Measurements from ENCODE around the gene HSDL1. TPM values are rescaled to one million over a fixed set of nuclear protein-coding genes. Genes with fewer than 3 reads are reported as not detected.

The HSDL1 gene
- total RNA-seq, 1 donor from 2014 or later, result 101 TPM

DNA sequence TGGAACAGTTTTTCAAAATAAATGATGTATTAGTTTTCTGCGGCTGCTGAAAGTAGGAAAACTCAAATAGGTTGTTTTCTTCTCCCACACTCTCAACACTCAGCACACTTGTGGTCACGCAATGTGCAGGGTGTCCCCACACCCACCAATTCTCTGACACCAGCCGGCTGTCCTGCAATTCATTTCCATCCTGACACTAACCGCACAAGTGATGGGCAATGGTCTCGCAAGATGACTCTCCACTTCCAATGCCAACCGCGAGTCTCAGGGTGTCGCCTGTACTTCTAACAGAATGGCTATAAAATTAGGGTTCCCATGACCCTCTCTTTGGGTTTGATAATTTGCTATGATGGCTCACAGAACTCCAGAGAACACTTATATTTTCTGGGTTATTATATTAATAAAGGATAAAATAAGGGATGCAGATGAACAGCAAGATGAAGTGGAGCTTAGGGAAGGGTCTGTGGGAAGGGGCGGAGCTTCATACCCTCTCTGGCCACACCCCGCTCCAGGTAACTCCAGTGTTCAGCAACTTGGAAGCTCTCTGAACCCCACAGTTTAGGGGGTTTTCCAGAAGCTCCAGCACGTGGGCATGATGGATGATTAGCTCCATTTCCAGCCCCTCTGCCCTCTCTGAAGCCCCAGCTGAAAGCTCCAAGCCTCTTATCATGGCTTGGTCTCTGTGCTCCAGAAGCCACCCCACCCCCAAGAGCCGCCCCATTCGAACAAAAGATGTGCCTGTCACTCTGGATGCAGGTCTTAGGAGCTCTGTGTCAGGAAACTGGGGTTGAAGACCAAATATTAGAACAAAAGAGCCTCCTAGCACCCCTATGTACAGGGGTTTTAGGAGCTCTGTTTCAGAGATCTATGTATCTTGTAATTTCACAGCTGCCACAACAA lies 22.1 kb upstream of the HSDL1 start:
- no peak for DNase-seq (ENCODE audit: low spot score)
- H3K36me3 ChIP-seq, result no peaks in the 10 kb centered on the region
- H2AFZ ChIP-seq (replicated peaks), result peak overlapping the region; percentile 82
- Mint-ChIP-seq H3K27ac (no peak overlapping the region), H3K9me3 (no peaks in the 10 kb centered on the region), H3K4me1 (peaks cover 3% of the 10 kb centered on the region), H3K36me3 (no peaks in the 10 kb centered on the region), H3K4me3 (no peak overlapping the region), H3K27me3 (ENCODE audit: insufficient read depth, low read depth) (peaks cover 4% of the 10 kb centered on the region)
- H3K27me3 ChIP-seq, result no peaks in the 10 kb centered on the region
- H3K4me1 ChIP-seq, result no peaks in the 10 kb centered on the region
- H3K4me3 ChIP-seq, result no peak overlapping the region
- no peaks in the 10 kb centered on the region for H3K79me2 ChIP-seq (ENCODE audit: low read depth)
- no peaks in the 10 kb centered on the region for H3F3A ChIP-seq (ENCODE audit: low read depth)
- H3K9me3 ChIP-seq (ENCODE audit: low read depth), result no peaks in the 10 kb centered on the region
- H3K4me2 ChIP-seq, result no peak overlapping the region
- H3K9ac ChIP-seq, result no peak overlapping the region
- H3K27ac ChIP-seq, result no peak overlapping the region
- no peaks in the 10 kb centered on the region for H4K20me1 ChIP-seq (ENCODE audit: low read depth)
- no peak for TF ChIP-seq EZH2phosphoT487 (IDR thresholded peaks at IDR 0.05)
- TF ChIP-seq EZH2 (IDR thresholded peaks at IDR 0.05), result no peak

DNA sequence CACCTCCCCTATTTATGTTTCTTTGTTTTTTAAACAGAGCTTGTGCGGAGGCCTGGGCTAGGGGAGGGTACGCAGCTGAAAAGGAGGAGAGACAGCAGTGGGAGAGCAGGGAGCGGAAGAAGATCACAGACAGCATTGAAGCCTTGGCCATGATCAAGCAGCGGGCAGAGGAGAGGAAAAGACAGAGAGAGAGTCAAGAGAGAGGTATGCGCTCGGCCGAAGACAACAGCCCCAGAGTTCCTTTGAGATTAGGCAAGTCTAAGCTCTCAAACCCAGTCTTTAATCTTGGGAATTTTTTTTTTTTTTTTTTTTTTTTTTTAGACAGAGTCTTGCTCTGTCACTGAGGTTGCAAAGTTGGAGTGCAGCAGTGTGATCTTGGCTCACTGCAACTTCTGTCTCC lies 20.8 kb upstream of the HSDL1 start:
- Histone ChIP-seq H3K4me1 (no peaks in the 10 kb centered on the region), H3K27me3 (no peaks in the 10 kb centered on the region), H3K4me2 (no peak overlapping the region), H3K79me2 (ENCODE audit: low read depth) (no peaks in the 10 kb centered on the region), H3K9ac (no peak overlapping the region), H2AFZ (replicated peaks) (no peak overlapping the region), H3K4me3 (no peak overlapping the region), H3K36me3 (no peaks in the 10 kb centered on the region), H3F3A (ENCODE audit: low read depth) (no peaks in the 10 kb centered on the region), H4K20me1 (ENCODE audit: low read depth) (no peaks in the 10 kb centered on the region), H3K9me3 (ENCODE audit: low read depth) (no peaks in the 10 kb centered on the region), H3K27ac (no peak overlapping the region)
- Mint-ChIP-seq H3K36me3 (no peaks in the 10 kb centered on the region), H3K27me3 (ENCODE audit: insufficient read depth, low read depth) (peaks cover 3% of the 10 kb centered on the region), H3K9me3 (no peaks in the 10 kb centered on the region), H3K4me3 (no peak overlapping the region), H3K4me1 (peaks cover 9% of the 10 kb centered on the region), H3K27ac (no peak overlapping the region)
- no peak for TF ChIP-seq EZH2phosphoT487 (IDR thresholded peaks at IDR 0.05)
- TF ChIP-seq, protein P1, sequence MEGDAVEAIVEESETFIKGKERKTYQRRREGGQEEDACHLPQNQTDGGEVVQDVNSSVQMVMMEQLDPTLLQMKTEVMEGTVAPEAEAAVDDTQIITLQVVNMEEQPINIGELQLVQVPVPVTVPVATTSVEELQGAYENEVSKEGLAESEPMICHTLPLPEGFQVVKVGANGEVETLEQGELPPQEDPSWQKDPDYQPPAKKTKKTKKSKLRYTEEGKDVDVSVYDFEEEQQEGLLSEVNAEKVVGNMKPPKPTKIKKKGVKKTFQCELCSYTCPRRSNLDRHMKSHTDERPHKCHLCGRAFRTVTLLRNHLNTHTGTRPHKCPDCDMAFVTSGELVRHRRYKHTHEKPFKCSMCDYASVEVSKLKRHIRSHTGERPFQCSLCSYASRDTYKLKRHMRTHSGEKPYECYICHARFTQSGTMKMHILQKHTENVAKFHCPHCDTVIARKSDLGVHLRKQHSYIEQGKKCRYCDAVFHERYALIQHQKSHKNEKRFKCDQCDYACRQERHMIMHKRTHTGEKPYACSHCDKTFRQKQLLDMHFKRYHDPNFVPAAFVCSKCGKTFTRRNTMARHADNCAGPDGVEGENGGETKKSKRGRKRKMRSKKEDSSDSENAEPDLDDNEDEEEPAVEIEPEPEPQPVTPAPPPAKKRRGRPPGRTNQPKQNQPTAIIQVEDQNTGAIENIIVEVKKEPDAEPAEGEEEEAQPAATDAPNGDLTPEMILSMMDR (IDR thresholded peaks at IDR 0.05), result no peak
- TF ChIP-seq EZH2 (IDR thresholded peaks at IDR 0.05), result no peak
- no peak for DNase-seq (ENCODE audit: low spot score)

DNA sequence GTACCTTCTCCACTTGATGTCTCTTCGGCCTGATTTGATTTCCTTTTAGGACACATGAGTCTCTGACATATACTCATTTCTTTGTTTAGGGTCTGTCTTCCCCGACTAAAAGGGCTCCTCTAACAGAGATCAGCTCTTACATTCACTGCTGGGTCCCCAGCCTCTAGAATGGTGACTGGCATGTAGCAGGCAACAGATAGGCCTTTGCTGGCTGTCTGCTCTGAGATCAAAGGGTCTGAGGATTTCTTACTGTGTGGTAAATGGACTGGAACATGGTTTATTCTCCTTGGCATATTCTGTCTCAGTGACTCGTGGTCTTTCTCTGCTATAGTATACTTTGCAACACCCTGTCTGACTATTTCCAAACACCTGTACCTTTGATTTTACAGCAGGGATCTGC lies 16.8 kb upstream of the HSDL1 start:
- Mint-ChIP-seq H3K27ac (peak overlapping the region; percentile 17), H3K9me3 (no peaks in the 10 kb centered on the region), H3K27me3 (ENCODE audit: insufficient read depth, low read depth) (peaks cover 3% of the 10 kb centered on the region)

More for the DNA sequence above, 16.8 kb upstream of the HSDL1 start:
- TF ChIP-seq, protein P1 (IDR thresholded peaks at IDR 0.05), result no peak
- TF ChIP-seq EZH2phosphoT487 (IDR thresholded peaks at IDR 0.05) (no peak), EZH2 (IDR thresholded peaks at IDR 0.05) (no peak)
- H3K36me3 Mint-ChIP-seq, result no peaks in the 10 kb centered on the region
- no peaks in the 10 kb centered on the region for H3K27me3 ChIP-seq
- no peaks in the 10 kb centered on the region for H3K9me3 ChIP-seq (ENCODE audit: low read depth)
- peaks cover 11% of the 10 kb centered on the region for H3K4me1 Mint-ChIP-seq
- no peak overlapping the region for H3K4me2 ChIP-seq
- H3K4me1 ChIP-seq, result no peaks in the 10 kb centered on the region
- no peak overlapping the region for H2AFZ ChIP-seq (replicated peaks)
- H3K79me2 ChIP-seq (ENCODE audit: low read depth), result no peaks in the 10 kb centered on the region
- DNase-seq (ENCODE audit: low spot score), result no peak
- H3K36me3 ChIP-seq, result no peaks in the 10 kb centered on the region
- H3K9ac ChIP-seq, result peak overlapping the region; percentile 32
- H3F3A ChIP-seq (ENCODE audit: low read depth), result no peaks in the 10 kb centered on the region
- H3K4me3 Mint-ChIP-seq, result no peak overlapping the region
- no peaks in the 10 kb centered on the region for H4K20me1 ChIP-seq (ENCODE audit: low read depth)
- no peak overlapping the region for H3K4me3 ChIP-seq
- no peak overlapping the region for H3K27ac ChIP-seq
